Astrocyte (in vitro differentiated cells and primary cell): ENCODE data around the gene PPM1A. TPM values are rescaled to one million over a fixed set of nuclear protein-coding genes. Genes with fewer than 3 reads are reported as not detected.

ENCODE experiments used
- DNase-seq: peaks from one replicate; pipeline ENCODE4 v3.0.0-alpha.2; 2010; ENCODE audit warnings: low read depth
- FAIRE-seq: peaks from 2 replicates; lab custom pipeline; 2011; peaks lifted over from hg19 to GRCh38; lab: Jason Lieb, UNC
- H2AFZ ChIP-seq: 2 replicates; pipeline ENCODE4 v1.6.0; 2012; ENCODE audit warnings: low read depth, low read length, inconsistent platforms
- H3K27ac ChIP-seq: 2 replicates; pipeline ENCODE4 v1.5.1; 2011; ENCODE audit warnings: low read depth, low read length, inconsistent platforms
- H3K27me3 ChIP-seq: 2 replicates; pipeline ENCODE4 v1.6.0; 2011; ENCODE audit warnings: low read length, inconsistent platforms; ENCODE audit not compliant: insufficient read depth
- H3K36me3 ChIP-seq: 2 replicates; pipeline ENCODE4 v1.5.1; 2011; ENCODE audit warnings: low read length, inconsistent platforms; ENCODE audit not compliant: insufficient read depth
- H3K4me1 ChIP-seq: 2 replicates; pipeline ENCODE4 v1.5.1; 2011; ENCODE audit warnings: low read length, inconsistent platforms; ENCODE audit not compliant: insufficient read depth
- H3K4me2 ChIP-seq: 2 replicates; pipeline ENCODE4 v1.6.0; 2012; ENCODE audit warnings: low read length, inconsistent platforms
- H3K4me3 ChIP-seq: 2 replicates; pipeline ENCODE4 v1.5.1; 2011; ENCODE audit warnings: low read depth, mild to moderate bottlenecking, low read length, inconsistent platforms; ENCODE audit not compliant: insufficient read depth
- H3K79me2 ChIP-seq: 2 replicates; pipeline ENCODE4 v1.6.0; 2012; ENCODE audit warnings: mild to moderate bottlenecking, low read length, inconsistent platforms; ENCODE audit not compliant: insufficient read depth
- H3K9ac ChIP-seq: 2 replicates; pipeline ENCODE4 v1.6.0; 2012; ENCODE audit warnings: mild to moderate bottlenecking, low read length, inconsistent platforms
- H3K9me3 ChIP-seq: 2 replicates; pipeline ENCODE4 v1.5.1; 2012; ENCODE audit warnings: low read depth, mild to moderate bottlenecking, low read length, inconsistent platforms; ENCODE audit not compliant: insufficient read depth
- H4K20me1 ChIP-seq: 2 replicates; pipeline ENCODE4 v1.6.0; 2012; ENCODE audit warnings: low read length, inconsistent platforms; ENCODE audit not compliant: insufficient read depth
- H3K27ac Mint-ChIP-seq: one replicate; pipeline ENCODE4 v1.8.0; 2021; ENCODE audit warnings: mild to moderate bottlenecking, mixed read lengths; ENCODE audit not compliant: unreplicated experiment
- H3K27me3 Mint-ChIP-seq: one replicate; pipeline ENCODE4 v1.8.0; 2021; ENCODE audit warnings: low read depth, mixed read lengths; ENCODE audit not compliant: unreplicated experiment
- H3K36me3 Mint-ChIP-seq: one replicate; pipeline ENCODE4 v1.8.0; 2021; ENCODE audit warnings: low read depth, mixed read lengths; ENCODE audit not compliant: unreplicated experiment
- H3K4me1 Mint-ChIP-seq: one replicate; pipeline ENCODE4 v1.8.0; 2021; ENCODE audit warnings: low read depth, mixed read lengths; ENCODE audit not compliant: unreplicated experiment
- H3K4me3 Mint-ChIP-seq: one replicate; pipeline ENCODE4 v1.8.0; 2021; ENCODE audit warnings: mild to moderate bottlenecking, moderate library complexity, mixed read lengths; ENCODE audit not compliant: unreplicated experiment
- H3K9me3 Mint-ChIP-seq: one replicate; pipeline ENCODE4 v1.8.0; 2021; ENCODE audit warnings: mild to moderate bottlenecking, mixed read lengths; ENCODE audit not compliant: unreplicated experiment
- EZH2 ChIP-seq: IDR thresholded peaks from 2 replicates; pipeline ENCODE4 v1.6.1; 2012; ENCODE audit warnings: mild to moderate bottlenecking, low read length, inconsistent platforms; ENCODE audit not compliant: insufficient read depth
- total RNA-seq: library from RNA; stranded (reverse); gene quantifications from 2 replicates; pipeline ENCODE4 v1.2.1, GENCODE V29; 2021
- TF ChIP-seq, protein P1 (sequence below): IDR thresholded peaks from 2 replicates; pipeline ENCODE4 v1.5.1; 2011; ENCODE audit warnings: low read depth, mild to moderate bottlenecking, inconsistent platforms, low read length, moderate library complexity; ENCODE audit not compliant: insufficient read depth

Gene PPM1A
- total RNA-seq, 1 donor from 2014 or later = 50.3 TPM

DNA sequence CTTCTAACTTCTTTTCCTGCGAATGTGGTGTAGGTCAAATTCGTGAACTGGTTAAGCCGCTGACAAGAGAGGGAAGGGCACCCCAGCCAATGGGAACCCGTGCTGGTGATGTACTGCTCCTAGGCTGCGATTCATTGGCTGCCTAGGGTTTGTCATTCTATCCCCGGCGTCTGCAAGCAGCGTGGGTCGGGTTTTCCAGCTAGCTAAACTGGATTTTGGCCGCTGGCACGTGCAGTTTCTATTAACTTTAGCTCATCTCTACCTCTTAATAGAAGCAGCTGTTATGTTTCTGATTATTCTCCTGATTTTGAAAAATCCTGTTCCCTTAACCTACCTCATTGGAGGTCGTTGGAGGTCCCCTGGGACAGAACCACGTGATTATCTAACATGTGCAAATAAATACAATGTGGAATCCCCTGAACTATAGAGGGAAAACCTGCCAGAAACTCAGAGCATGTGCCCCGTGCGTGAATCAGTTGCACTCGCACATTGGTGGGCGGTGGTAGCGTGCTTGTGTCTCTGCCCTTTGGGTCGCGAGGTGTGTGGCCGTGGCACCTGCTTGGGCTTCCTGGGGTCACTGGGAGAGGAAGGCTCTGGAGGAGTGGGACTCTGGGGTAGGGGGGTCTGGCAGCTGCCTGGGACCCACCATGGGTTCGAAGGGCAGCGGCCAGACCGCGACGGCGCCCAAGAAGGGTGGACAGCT, 876 bp upstream of the PPM1A start:
- no peak for FAIRE-seq
- Mint-ChIP-seq H3K9me3 (peaks cover 2% of the 10 kb centered on the region), H3K27me3 (no peaks in the 10 kb centered on the region), H3K4me1 (peaks cover 17% of the 10 kb centered on the region), H3K36me3 (no peaks in the 10 kb centered on the region), H3K27ac (peak overlapping the region; percentile 99), H3K4me3 (peak overlapping the region; percentile 96)
- Histone ChIP-seq H3K27ac (peak overlapping the region; percentile 95), H3K27me3 (no peaks in the 10 kb centered on the region), H4K20me1 (peaks cover 30% of the 10 kb centered on the region), H3K9ac (peak overlapping the region; percentile 91), H3K4me2 (peak overlapping the region; percentile 94), H3K4me1 (peaks cover 11% of the 10 kb centered on the region), H3K9me3 (no peaks in the 10 kb centered on the region), H3K4me3 (peak overlapping the region; percentile 65), H2AFZ (peak overlapping the region; percentile 82), H3K36me3 (no peaks in the 10 kb centered on the region), H3K79me2 (peaks cover 33% of the 10 kb centered on the region)
- TF ChIP-seq, protein P1, sequence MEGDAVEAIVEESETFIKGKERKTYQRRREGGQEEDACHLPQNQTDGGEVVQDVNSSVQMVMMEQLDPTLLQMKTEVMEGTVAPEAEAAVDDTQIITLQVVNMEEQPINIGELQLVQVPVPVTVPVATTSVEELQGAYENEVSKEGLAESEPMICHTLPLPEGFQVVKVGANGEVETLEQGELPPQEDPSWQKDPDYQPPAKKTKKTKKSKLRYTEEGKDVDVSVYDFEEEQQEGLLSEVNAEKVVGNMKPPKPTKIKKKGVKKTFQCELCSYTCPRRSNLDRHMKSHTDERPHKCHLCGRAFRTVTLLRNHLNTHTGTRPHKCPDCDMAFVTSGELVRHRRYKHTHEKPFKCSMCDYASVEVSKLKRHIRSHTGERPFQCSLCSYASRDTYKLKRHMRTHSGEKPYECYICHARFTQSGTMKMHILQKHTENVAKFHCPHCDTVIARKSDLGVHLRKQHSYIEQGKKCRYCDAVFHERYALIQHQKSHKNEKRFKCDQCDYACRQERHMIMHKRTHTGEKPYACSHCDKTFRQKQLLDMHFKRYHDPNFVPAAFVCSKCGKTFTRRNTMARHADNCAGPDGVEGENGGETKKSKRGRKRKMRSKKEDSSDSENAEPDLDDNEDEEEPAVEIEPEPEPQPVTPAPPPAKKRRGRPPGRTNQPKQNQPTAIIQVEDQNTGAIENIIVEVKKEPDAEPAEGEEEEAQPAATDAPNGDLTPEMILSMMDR = no peak
- TF ChIP-seq EZH2 = no peak
- DNase-seq = peak; percentile 90

DNA sequence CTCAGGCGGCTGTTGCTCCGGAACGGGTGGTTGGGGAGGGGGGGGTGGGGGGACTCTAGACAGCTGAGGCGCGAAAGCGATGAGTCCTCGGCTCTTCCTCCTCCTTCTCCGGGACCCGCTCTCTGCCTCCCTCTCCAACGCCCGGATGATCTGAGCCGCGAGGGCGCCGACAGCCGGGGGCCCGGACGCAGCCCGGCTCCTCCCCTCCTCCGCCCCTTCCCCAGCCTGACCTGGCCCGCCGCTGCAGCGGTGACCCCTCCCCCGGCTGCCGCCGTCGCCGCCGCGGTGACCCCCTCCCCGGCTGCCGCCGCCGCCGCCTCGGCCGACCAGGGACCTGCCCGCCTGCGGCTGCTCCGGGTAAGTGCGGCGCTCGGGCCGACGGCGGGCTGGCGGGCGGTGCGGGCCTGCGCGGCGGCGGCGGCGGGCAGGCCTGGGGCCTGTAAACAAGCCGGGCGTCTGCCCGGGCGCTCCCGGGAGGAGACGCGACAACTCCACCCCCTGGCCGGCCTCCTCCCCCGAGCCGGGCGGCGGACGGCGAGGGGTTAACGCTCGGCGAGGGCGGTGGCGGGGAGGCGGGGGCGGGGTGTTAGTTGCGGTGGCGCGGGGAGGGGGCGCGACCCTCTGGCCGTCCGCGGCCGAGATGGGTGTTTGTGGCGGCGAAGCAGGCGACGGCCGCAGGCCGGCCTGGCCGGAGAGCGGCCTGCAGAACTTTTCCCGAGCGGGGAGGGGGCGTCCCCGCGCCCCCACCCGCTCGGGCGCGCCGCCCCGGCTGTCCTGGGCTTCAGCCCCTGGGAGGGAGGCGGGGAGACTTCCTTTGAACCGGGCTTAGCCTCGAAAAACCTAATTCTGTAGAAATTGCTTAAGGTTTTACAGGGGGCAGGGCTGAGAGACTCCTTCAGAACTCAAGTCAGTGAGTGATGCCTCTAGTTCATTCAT, 568 bp downstream of the PPM1A start:
- no peaks in the 10 kb centered on the region for H3K36me3 Mint-ChIP-seq
- Histone ChIP-seq H4K20me1 (peaks cover 44% of the 10 kb centered on the region), H3K27me3 (no peaks in the 10 kb centered on the region), H2AFZ (peak overlapping the region; percentile 16), H3K4me2 (peak overlapping the region; percentile 96), H3K4me1 (peaks cover 11% of the 10 kb centered on the region), H3K36me3 (no peaks in the 10 kb centered on the region), H3K9ac (peak overlapping the region; percentile 88), H3K4me3 (peak overlapping the region; percentile 83), H3K27ac (peak overlapping the region; percentile 70), H3K79me2 (peaks cover 47% of the 10 kb centered on the region), H3K9me3 (no peaks in the 10 kb centered on the region)
- H3K4me1 Mint-ChIP-seq = peaks cover 24% of the 10 kb centered on the region
- DNase-seq (peak; percentile 34), FAIRE-seq (no peak)
- TF ChIP-seq, protein P1 = no peak
- no peak for TF ChIP-seq EZH2
- H3K27ac Mint-ChIP-seq = peak overlapping the region; percentile 35
- H3K9me3 Mint-ChIP-seq = peaks cover 2% of the 10 kb centered on the region
- H3K4me3 Mint-ChIP-seq = peak overlapping the region; percentile 89
- H3K27me3 Mint-ChIP-seq = no peaks in the 10 kb centered on the region
